ENCODE results near the gene KIAA1614.
"Not testable (repeated sequence)": the region's sequence is repeated elsewhere in the genome, so short reads cannot be mapped to it uniquely, and the experiment has no call there.

KIAA1614 gene

DNA sequence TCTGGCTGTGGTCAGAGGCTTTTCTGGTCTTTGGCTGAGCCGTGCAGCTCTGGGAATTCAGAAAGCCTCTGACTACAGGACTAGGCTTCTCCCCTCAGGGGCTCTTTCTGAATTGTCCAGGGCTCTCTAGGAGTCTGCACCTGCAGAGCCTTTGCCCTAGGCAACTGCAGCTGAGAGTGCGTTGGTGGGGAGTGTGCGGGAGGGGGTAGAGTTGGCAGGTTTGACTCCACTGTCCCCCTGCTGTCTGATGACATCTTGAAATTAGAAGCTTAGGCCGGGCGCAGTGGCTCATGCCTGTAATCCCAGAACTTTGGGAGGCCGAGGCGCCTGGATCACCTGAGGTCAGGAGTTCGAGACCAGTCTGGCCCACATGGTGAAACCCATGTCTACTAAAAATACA is 32.9 kb downstream of the KIAA1614 start:
- DNase-seq, result no peak

DNA sequence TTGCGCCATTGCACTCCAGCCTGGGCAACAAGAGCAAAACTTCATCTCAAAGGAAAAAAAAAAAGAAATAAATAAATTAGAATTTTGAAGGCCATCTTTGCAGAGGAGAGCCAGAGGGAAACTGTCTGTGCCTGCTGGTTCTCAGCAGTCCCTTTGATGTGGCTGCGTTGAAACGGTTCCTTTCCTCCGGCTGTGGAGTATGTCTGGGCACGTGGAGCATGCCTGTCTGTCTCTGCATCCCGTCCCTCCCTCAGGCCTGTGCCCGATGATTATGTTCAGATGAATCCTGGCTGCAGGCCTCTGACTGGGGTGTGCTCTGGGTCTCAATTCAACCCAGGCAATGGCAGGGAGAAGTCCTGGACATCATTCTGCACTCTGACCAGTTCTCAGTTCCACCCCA is 33.4 kb downstream of the KIAA1614 start:
- no peak for DNase-seq

DNA sequence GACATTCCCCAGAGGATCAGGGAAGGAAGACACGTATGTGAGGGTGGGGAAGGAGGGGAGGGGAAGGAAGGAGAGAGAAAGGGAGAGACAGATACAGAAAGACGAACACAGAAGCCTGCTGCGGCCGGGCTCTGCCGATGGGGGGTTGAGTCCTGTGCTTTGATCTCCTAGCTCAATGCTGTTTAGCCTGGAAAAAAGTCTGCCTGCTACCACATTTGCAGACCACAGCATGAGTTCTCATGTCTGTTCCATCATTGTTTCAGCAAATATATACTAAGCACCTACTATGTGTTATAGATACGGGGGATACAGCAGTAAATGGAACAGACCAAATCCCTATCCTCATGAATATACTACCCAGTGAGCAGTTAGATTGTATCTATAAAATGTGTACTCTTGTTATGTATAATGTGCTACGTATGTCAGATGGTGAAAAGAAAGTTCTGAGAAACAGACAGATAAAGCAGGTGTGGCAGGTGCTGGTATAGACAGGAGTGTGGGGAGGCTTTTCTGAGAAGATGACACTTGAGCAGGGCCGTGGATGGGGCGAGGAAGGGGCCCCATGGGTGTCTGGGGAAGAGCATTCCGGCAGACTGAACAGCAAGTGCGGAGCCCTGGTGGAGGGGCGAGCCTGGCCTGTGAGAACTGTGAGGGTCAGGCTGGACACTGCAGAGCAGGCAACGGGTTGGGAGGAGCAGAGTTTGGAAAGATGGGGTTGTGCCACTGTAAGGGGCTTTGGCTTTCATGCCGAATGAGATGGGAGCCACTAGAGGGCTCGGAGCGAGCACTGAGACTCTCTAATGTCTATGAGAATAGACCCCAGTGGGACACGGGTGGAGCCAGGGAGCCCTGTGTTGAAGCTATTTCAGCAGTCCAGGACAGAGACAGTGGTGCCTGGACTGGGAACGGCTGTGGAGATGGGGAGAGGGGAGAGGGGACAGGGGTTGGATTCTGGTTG is 34.1 kb downstream of the KIAA1614 start:
- DNase-seq, result no peak

GRCh38 chr1:180947499-180947885 is 34.8 kb downstream of the KIAA1614 start:
- DNase-seq, result no peak

DNA sequence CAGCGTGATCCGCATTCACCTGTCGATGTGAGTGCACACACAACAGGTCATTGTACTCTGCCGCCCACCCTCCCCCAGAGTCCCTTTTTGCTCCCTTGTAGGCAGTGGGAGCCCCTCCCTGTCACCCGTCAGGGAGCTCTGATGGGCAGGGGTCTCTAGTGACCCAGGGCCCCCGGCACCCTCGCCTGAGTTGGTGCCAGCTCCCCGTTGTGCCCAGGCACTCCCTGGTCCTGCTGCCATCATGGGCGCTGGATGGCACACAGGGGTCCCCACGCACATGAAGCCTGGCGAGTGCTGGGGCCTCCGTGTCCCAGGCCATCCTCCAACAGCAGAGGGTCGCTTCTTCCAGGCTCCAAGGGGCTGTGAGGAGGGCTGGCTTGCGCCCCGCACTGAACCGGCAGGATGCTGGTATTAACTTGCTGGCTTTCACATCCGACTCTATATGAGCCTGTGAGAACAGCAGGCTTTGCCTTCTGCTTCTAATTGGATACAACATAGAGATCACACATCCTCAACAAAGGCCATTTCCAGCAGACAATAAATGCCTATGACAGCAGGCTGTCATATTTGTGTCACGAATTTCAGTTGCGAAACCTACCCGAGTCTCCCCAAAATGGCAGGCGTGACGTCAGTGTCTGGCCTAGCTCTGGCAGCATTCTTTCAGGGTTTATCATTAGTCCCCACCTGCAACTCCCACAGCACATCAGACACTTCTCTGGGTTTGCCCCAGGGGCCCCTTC is 35.4 kb downstream of the KIAA1614 start:
- no peak for DNase-seq

- DNase-seq, result no peak
Measured at GRCh38 chr1:180948641-180949615, 36.2 kb downstream of the KIAA1614 start.

- no peak for DNase-seq
Measured at GRCh38 chr1:180949616-180950000, 36.9 kb downstream of the KIAA1614 start.

- no peak for DNase-seq
Measured at GRCh38 chr1:180950321-180950720, 37.6 kb downstream of the KIAA1614 start.

- no peak for DNase-seq
Measured at GRCh38 chr1:180951186-180951745, 38.6 kb downstream of the KIAA1614 start.

DNA sequence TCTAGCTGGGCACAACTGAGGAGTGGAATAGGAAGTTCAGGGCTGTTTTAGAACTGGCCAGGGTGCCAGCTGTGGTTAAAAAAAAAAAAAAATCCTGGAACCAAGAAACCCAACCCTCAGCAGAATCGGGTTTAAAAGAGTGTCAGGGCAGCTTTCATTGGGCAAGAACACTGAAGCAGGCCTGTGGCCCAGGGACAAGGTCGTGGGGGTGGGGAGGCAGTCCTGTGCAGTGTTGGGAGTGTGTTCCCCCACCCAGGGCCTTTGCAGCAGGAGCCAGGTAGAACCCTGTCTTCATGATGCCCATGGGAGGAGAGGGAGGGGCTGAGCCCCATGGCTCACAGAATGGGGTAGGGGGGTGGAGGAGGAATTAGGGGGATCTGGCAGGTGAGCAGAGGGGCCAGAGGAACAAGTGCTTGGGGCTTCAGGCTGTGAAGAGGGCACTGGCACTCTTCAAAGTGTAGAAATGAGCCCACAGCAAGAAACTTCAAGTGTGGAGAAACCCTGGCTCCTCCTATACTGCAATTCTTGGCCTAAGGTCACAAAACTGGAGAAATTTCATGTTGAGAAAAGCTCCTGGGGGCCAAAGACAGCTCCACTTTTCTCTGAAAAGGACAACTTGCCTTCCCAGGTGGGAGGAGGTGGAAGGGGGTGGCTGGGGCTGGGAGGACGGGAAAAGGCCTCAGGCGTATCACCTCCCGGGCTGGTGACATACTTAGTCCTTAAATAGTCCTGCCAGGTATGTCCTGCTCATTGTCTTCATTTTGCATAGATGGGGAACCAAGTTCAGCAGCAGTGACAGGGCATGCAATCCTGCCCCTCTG is 39.3 kb downstream of the KIAA1614 start:
- no peak for DNase-seq

GRCh38 chr1:180952657-180953013 is 39.9 kb downstream of the KIAA1614 start:
- no peak for DNase-seq

DNA sequence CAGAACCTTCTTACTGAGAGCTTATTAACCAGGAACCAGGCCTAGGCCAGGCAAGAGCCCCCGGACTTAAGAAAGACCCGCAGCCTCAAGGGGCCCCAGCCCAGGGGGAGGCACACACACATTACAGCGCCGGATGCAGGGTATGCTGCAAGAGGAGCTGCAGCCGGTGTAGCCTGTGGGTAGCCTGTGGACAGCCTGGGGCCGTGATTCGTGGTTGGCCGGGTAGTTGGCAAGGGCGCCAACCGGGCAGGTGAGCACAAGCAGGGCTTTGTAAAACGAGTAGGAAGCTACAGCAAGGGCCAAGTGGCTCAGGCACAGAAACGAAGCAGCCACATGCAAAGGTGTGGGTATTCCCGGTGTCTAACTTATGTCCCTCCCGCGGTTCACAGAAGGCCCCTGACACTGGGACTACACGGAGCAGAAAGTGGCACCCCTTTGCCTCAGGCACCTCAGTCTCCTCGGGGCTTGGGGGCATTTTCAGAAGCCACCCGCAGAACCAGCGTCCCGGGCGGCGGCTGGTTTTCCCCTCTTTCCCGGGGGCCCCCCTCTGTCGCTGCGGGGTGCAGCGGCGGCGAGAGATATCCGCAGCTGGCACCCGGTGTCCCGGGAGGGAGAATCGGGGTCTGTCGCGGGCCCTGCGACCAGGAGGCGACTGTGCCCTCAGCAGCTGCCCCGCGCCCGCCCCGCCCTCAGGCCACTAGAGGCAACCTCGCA is 40.8 kb downstream of the KIAA1614 start:
- DNase-seq, result no peak

DNA sequence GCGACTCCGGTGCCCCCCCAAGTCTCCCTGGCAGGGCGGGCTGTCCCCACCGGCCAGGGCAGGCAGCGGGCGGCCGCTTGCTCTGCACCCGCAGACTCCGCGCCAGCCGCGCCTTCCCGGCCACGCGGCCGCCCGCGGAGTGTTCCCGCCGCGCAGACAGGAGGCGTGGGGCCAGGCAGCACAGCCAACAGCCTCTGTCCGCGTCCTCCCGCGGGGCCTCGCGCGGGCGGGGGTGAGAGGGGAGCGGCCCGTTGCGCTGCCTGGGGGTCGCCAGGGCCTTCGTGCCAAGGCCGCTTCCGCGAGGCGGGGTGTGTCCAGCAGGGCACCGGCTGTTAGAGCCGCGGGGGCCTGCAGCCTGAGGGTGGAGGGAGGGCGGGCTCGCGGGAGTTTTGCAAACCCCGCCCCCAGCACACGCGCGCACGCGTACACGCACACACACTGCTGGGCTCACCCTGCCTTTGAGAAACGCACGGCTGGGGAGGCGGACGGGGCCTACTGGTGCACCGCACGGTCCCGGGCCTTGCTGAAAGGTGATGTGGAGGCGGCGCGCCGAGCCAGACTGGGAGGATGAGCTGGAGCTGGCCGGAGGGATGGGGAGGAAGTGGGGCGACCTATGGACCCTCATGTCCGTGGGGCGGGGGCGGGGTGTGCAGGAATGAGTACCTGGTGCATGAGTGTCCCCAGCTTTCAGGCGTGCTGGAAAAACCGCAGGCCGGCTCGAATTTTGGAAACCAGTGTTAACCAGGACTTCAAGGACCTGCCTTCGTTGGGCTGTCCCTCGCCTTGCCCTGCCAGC is 41.5 kb downstream of the KIAA1614 start:
- DNase-seq, result no peak

DNA sequence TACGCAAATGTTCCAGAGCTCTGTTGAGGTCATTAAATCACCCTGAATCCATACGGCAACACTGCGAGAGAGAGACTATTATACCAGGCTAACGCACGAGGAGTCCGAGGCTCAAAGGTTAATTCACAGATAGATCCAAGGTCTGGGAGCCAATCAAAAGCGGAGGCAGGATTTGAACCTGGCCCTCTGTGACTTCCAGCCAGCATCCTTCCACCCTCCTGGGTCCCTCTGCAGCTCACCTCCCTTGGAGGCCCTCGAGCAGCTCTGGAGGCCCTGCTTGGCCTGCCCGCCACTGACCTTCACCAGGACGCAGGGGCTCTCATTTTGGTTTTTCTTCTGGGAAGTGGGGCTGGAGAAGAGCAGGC is 42.1 kb downstream of the KIAA1614 start:
- no peak for DNase-seq

- DNase-seq, result no peak
Measured at GRCh38 chr1:180956028-180956640, 43.4 kb downstream of the KIAA1614 start.

GRCh38 chr1:180959620-180960019 is 46.9 kb downstream of the KIAA1614 start:
- not testable (repeated sequence) for DNase-seq

GRCh38 chr1:180961622-180962021 is 48.9 kb downstream of the KIAA1614 start:
- DNase-seq, result no peak

- no peak for DNase-seq
Measured at GRCh38 chr1:180962178-180962577, 49.5 kb downstream of the KIAA1614 start.

GRCh38 chr1:180964056-180964455 is 51.4 kb downstream of the KIAA1614 start:
- DNase-seq, result no peak

GRCh38 chr1:180964595-180964994 is 51.9 kb downstream of the KIAA1614 start:
- DNase-seq, result no peak
